ENCODE results near the gene USP28.
"Not testable (repeated sequence)": the region's sequence is repeated elsewhere in the genome, so short reads cannot be mapped to it uniquely, and the experiment has no call there.

Gene USP28

GRCh38 chr11:113773416-113774173 lies 101.8 kb downstream of the USP28 start, which contains the start of gene ZW10:
Gene ZW10 (minus strand): TSS chr11:113773692. CDS start chr11:113773666, 26 bp downstream.
- DNase-seq (ENCODE audit: low read depth) = peak; percentile 82

GRCh38 chr11:113773092-113773415 lies 102.3 kb downstream of the USP28 start:
- no peak for DNase-seq (ENCODE audit: low read depth)

- no peak for DNase-seq (ENCODE audit: low read depth)
These were observed 103.4 kb downstream of the USP28 start for GRCh38 chr11:113771964-113772363.

- no peak for DNase-seq (ENCODE audit: low read depth)
These were observed 110.7 kb downstream of the USP28 start for GRCh38 chr11:113764527-113765219.

- DNase-seq (ENCODE audit: low read depth) = not testable (repeated sequence)
These were observed 112.3 kb downstream of the USP28 start for GRCh38 chr11:113763040-113763439.

- no peak for DNase-seq (ENCODE audit: low read depth)
These were observed 115.1 kb downstream of the USP28 start for GRCh38 chr11:113760241-113760640.

GRCh38 chr11:113752932-113753331 lies 122.4 kb downstream of the USP28 start:
- no peak for DNase-seq (ENCODE audit: low read depth)
